D721Med (cell line): ENCODE measurements around the gene WBP2.
"Not testable (repeated sequence)": the region's sequence is repeated elsewhere in the genome, so short reads cannot be mapped to it uniquely, and the experiment has no call there.

Experiments used
- DNase-seq: peaks from one replicate; pipeline ENCODE4 v3.0.0; 2011; ENCODE audit warnings: low spot score; ENCODE audit not compliant: insufficient read length
- FAIRE-seq: peaks from 2 replicates; lab custom pipeline; 2011; peaks lifted over from hg19 to GRCh38; lab: Jason Lieb, UNC
- CTCF ChIP-seq: IDR thresholded peaks from 2 replicates; pipeline ENCODE4 v1.5.1; 2012; ENCODE audit warnings: mild to moderate bottlenecking, control low read depth; ENCODE audit not compliant: insufficient read depth; ENCODE audit errors: missing control alignments

The WBP2 gene

DNA sequence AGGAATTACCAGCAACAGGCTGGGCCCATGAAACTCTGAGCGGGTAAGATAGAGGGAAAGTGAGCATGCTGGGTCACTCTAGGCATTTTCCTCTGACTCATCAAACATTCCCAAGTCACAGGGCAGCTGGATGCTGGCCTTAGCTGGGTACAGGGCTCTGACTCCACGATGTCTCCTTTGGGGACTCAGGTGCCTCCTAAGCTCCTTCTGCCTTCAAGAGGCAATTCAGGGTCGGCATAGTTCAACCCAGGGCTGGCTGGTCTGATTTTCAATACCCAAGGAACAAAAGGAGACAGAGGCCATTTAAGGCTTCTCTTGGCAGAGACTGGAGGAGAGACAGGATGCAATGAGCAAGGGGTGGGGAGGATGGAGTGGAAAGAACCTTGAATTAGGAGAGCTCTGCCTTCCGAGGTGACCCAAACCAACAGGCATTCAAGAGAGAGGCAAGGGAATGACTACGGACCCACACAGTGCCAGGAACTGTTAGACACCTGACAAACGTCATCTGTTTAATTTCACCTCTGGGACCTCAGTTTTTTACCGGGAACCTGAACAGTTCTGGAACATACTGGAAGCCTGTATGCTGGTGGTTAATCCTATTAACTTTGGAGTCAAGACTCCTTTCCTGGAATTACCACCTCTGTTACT lies 910 bp downstream of the WBP2 start:
- DNase-seq (no peak), FAIRE-seq (no peak)
- TF ChIP-seq CTCF = no peak

DNA sequence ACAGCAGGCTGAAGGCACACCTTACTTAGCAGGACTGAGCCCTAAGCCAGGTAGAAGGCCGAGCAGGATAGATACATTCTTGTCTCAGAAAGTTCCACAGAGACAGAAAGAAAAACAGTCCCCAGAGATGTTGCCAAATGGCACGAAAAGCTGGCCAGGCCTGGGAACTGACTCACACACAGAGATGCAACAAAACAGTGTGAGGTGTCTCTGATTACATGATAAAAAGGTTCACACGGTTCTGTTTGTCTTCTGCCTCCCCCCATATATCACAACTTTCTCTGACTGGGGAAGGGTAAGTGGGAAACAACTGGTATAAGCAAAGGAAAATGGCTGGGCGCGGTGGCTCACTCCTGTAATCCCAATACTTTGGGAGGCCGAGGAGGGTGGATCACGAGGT lies 1.7 kb downstream of the WBP2 start:
- no peak for TF ChIP-seq CTCF
- DNase-seq (no peak), FAIRE-seq (no peak)

DNA sequence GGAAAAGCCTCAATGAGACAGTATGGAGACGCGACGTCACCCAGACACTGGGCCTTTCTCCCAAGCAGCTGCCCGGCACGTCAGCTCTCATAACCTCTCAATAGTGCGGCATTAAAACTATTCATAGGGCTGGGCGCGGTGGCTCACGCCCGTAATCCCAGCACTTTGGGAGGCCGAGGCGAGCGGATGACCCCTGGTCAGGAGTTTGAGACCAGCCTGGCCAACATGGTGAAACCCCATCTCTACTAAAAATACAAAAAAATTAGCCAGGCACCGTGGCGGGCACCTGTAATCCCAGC lies 3.5 kb downstream of the WBP2 start:
- not testable (repeated sequence) for DNase-seq, FAIRE-seq

DNA sequence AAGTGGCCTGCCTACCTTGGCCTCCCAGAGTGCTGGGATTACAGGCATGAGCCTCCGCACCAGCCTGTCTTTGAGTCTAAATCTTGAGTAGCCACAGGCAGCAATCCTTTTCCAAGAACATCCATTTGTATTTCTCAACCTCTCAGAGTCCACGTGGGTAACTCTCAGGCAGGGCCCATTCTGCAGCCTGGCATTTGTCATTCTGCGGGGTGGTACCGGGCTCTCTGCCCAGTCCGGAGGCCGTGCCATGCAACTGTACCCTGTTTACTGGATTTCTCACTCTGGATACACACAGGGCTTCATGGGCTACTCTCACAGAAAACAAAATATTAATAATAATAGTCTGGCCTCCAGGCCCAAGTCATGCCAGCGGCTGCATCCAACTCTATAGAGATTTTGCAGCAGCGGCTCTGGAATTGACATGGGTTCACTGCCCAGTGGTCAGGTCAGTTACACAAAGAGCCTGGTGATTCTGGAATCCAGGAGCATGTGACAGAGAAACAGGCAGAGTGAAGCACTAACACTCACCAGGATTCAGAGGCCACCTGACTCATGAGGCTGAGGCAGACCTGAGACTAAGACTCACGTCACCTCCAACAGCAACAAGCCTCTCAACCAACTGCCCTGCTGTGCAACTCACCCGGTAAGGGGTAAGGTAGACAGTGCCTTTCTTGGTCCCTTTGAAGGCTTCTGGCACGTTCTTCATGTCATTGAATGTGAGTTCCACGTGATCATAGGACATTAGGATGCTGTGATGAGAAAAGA lies 4.0 kb downstream of the WBP2 start:
- no peak for TF ChIP-seq CTCF
- no peak for FAIRE-seq
- no peak for DNase-seq

DNA sequence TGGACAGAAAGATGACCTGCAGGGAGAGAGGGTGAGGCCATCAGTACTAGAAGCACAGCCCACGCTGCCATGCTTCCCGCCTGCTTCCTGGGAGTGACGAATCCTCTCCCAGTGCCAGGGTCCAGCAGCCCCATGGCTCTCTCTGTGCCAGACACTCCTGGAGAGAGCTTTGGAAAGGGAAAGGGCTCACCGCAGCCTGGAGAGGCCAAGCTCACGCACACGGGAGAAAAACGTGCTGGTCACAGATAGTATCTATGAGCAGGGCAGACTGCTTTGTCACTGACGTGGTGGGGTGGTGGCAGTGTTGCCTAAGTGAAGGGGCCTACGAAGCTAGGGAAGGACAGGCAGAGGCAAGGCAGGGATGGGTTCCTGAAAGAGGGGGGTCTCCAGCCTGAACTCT lies 5.4 kb downstream of the WBP2 start:
- no peak for FAIRE-seq
- DNase-seq = no peak
- no peak for TF ChIP-seq CTCF

GRCh38 chr17:75849279-75849646 lies 5.9 kb downstream of the WBP2 start:
- no peak for TF ChIP-seq CTCF
- DNase-seq (no peak), FAIRE-seq (no peak)

DNA sequence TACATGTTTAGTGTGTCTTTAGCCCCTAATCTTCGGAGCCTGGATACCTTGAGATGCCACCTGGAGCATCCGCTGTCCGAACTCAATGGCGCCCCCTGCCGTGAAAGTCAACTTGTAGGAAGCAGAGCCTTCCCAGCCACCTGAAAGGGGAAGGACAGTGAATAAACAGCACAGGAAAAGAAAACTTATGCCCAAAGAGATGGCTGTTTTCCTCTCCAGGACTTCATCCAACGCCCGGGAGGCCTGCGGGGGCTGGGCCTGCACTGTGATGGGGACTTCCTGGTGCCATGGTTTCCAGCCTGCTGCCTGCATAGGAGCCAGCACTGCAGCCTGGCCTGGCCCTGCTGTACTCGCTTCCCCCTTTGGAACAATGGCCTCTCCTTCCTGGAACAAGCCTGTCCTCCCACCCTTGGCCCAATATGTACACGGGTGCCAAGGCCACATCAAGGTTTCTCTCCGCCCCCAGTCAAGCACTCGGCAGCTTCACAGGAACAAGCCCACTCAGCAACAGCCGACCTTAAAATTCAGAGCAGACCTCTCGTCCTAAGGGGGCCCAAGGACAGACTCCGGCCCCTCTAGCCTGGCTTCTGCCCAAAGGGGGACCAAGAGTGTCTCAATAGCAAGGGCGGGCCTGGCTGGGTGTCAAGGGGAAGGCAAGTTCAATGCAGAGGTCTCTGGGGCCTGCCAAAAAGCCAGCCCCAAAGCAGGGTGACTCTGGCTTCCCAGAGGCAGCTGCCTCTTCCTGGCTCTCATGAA lies 6.4 kb downstream of the WBP2 start:
- no peak for FAIRE-seq
- DNase-seq = no peak
- TF ChIP-seq CTCF = peak; percentile 82
